Measurements from ENCODE around the gene YBEY. TPM values are rescaled to one million over a fixed set of nuclear protein-coding genes. Genes with fewer than 3 reads are reported as not detected.

Gene YBEY
- total and polyA plus RNA-seq, 2 donors (not counting 1 experiment from before 2014, with no cell fraction given), result 15.9 to 18.6 TPM

DNA sequence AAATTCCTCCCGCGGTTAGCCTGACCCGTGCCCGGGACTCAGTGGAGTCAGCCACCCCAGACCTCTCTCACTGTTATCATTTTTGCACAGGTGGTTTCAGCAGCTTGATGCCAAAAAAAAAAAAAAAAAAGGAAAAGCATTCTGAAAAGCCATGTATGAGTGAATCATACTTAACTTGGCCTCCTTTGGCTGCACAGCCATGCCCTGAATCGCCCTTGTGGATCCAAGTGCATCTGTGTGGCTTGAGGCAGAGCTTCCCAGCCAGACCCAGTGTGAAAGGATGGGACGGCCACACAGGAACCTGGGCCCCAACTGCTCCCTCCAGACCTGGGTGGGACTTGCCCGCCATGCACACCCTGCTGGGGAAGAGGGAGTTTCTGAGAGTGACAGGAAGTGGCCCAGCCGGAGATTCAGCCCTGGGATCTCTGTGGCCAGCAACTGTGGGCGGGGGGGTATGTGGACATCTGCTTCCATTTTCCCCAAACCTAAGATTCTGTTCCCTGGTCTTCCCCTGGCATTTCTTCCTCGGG, 8.6 kb downstream of the YBEY start:
- H2AFZ ChIP-seq (ENCODE audit: low read length), result peak overlapping the region; percentile 53
- peaks cover 2% of the 10 kb centered on the region for H3K79me2 ChIP-seq (ENCODE audit: control insufficient read depth, insufficient read depth, low read length)
- no peak overlapping the region for H3K4me2 ChIP-seq (ENCODE audit: extremely low read depth, insufficient read depth, low read length)
- no peak for TF ChIP-seq EZH2 (IDR thresholded peaks at IDR 0.05; ENCODE audit: low read length, missing control alignments)
- TF ChIP-seq, protein P1, sequence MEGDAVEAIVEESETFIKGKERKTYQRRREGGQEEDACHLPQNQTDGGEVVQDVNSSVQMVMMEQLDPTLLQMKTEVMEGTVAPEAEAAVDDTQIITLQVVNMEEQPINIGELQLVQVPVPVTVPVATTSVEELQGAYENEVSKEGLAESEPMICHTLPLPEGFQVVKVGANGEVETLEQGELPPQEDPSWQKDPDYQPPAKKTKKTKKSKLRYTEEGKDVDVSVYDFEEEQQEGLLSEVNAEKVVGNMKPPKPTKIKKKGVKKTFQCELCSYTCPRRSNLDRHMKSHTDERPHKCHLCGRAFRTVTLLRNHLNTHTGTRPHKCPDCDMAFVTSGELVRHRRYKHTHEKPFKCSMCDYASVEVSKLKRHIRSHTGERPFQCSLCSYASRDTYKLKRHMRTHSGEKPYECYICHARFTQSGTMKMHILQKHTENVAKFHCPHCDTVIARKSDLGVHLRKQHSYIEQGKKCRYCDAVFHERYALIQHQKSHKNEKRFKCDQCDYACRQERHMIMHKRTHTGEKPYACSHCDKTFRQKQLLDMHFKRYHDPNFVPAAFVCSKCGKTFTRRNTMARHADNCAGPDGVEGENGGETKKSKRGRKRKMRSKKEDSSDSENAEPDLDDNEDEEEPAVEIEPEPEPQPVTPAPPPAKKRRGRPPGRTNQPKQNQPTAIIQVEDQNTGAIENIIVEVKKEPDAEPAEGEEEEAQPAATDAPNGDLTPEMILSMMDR (conservative IDR thresholded peaks at IDR 0.05 in 1 of 2, IDR thresholded peaks at IDR 0.05 in 1 of 2; ENCODE audit: low read depth in 1 of 2, low read length in 2 of 2), result no peak
- no peak overlapping the region for H3K4me3 ChIP-seq (replicated peaks in 1 of 4; ENCODE audit: control extremely low read depth in 1 of 4, insufficient read depth in 1 of 4, low read depth in 3 of 4, low read length in 4 of 4)
- DNase-seq (ENCODE audit: low read depth in 2 of 2), result peak; percentile 37 to 86
- peaks cover 9% of the 10 kb centered on the region for H3K4me1 ChIP-seq (ENCODE audit: control insufficient read depth, extremely low read depth, insufficient read depth, low read length)
- peaks cover 5% of the 10 kb centered on the region for H3K36me3 ChIP-seq (ENCODE audit: control insufficient read depth, insufficient read depth, low read length)
- no peaks in the 10 kb centered on the region for H4K20me1 ChIP-seq (ENCODE audit: control insufficient read depth, extremely low read depth, insufficient read depth, low read length)
- H3K27ac ChIP-seq (ENCODE audit: insufficient read depth, low read length), result peak overlapping the region; percentile 51
- H3K9ac ChIP-seq (ENCODE audit: insufficient read depth, low read length), result peak overlapping the region; percentile 23
- no peaks in the 10 kb centered on the region for H3K27me3 ChIP-seq (ENCODE audit: control insufficient read depth, insufficient read depth, low read length)
- no peaks in the 10 kb centered on the region for H3K9me3 ChIP-seq (ENCODE audit: control insufficient read depth, insufficient read depth, low read depth, low read length)

DNA sequence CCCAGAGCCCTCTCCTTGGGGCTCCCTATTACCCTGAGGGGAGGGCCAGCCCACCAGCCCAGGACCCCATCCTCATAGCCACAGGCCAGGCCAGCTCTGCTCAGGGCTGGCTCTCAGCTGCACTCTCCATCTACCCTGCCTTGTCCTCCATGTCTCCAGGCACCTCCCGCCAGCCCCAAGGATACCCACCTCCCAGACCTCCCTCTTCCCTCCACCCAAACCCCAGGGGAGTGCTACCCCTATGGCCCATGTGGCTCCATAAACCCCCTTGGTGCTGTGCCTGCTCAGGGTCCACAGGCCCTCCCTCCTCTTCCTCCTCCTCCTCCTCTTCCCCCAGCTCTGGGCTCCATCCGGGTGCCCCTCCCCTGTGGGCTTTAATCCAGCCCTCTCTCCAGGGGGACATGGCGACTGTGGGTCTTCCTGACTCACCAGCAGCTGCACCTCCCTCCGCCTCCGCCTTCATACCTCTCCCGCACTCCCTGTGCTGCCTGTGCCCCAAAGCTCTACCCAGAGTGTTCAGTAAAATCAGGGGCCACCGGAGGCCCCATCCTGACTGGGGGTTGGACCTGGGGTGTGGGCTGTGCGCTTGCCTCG, 9.1 kb downstream of the YBEY start:
- H3K4me2 ChIP-seq (ENCODE audit: extremely low read depth, insufficient read depth, low read length), result no peak overlapping the region
- H3K4me1 ChIP-seq (ENCODE audit: control insufficient read depth, extremely low read depth, insufficient read depth, low read length), result peaks cover 9% of the 10 kb centered on the region
- no peak overlapping the region for H3K9ac ChIP-seq (ENCODE audit: insufficient read depth, low read length)
- H3K9me3 ChIP-seq (ENCODE audit: control insufficient read depth, insufficient read depth, low read depth, low read length), result no peaks in the 10 kb centered on the region
- H3K36me3 ChIP-seq (ENCODE audit: control insufficient read depth, insufficient read depth, low read length), result peaks cover 5% of the 10 kb centered on the region
- no peak overlapping the region for H3K4me3 ChIP-seq (replicated peaks in 1 of 4; ENCODE audit: control extremely low read depth in 1 of 4, insufficient read depth in 1 of 4, low read depth in 3 of 4, low read length in 4 of 4)
- TF ChIP-seq, protein P1 (conservative IDR thresholded peaks at IDR 0.05 in 1 of 2, IDR thresholded peaks at IDR 0.05 in 1 of 2; ENCODE audit: low read depth in 1 of 2, low read length in 2 of 2), result no peak
- no peak for TF ChIP-seq EZH2 (IDR thresholded peaks at IDR 0.05; ENCODE audit: low read length, missing control alignments)
- no peaks in the 10 kb centered on the region for H3K27me3 ChIP-seq (ENCODE audit: control insufficient read depth, insufficient read depth, low read length)
- H4K20me1 ChIP-seq (ENCODE audit: control insufficient read depth, extremely low read depth, insufficient read depth, low read length), result no peaks in the 10 kb centered on the region
- peak overlapping the region; percentile 53 for H2AFZ ChIP-seq (ENCODE audit: low read length)
- H3K27ac ChIP-seq (ENCODE audit: insufficient read depth, low read length), result peak overlapping the region; percentile 51
- peak; percentile 24 to 85 for DNase-seq (ENCODE audit: low read depth in 2 of 2)
- H3K79me2 ChIP-seq (ENCODE audit: control insufficient read depth, insufficient read depth, low read length), result no peaks in the 10 kb centered on the region

DNA sequence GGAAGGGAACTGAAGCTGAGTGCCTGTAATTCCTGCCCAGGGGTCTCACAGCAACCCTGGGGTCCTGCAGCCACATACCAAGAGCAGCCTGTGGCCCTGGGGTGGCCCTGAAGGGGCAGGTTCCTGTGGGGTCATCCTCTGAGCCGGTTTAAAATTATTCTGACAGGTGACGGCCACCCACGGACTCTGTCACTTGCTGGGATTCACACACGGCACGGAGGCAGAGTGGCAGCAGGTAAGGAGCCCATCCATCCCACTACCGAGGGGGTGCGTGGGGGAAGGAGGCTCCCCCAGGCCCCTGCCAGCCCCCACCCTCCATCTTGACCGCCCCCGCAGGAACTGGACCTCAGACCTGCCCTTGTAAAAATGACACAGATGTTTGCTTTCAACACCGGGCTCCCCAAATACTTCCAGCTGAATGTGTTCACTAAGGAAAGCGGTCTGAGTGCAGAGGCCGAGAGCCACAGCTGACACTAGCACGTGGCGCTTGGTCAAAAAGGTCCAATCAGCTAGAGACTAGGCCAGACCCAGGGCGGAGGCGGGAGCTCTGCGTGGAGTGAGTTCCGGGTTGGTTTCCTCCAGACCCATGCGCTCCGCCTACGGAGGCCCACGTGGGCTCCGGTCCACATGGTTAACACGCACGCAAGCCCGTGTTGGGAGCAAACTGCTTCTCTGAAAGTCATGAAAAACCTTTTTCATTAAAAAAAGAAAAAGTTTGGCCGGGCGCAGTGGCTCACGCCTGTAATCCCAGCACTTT, 10.0 kb downstream of the YBEY start:
- Histone ChIP-seq H3K4me1 (ENCODE audit: control insufficient read depth, extremely low read depth, insufficient read depth, low read length) (peaks cover 9% of the 10 kb centered on the region), H3K79me2 (ENCODE audit: control insufficient read depth, insufficient read depth, low read length) (no peaks in the 10 kb centered on the region), H2AFZ (ENCODE audit: low read length) (no peak overlapping the region), H3K4me2 (ENCODE audit: extremely low read depth, insufficient read depth, low read length) (peak overlapping the region; percentile 23), H3K36me3 (ENCODE audit: control insufficient read depth, insufficient read depth, low read length) (peaks cover 5% of the 10 kb centered on the region), H3K9me3 (ENCODE audit: control insufficient read depth, insufficient read depth, low read depth, low read length) (no peaks in the 10 kb centered on the region), H3K27me3 (ENCODE audit: control insufficient read depth, insufficient read depth, low read length) (no peaks in the 10 kb centered on the region), H4K20me1 (ENCODE audit: control insufficient read depth, extremely low read depth, insufficient read depth, low read length) (no peaks in the 10 kb centered on the region), H3K27ac (ENCODE audit: insufficient read depth, low read length) (no peak overlapping the region), H3K4me3 (replicated peaks in 1 of 4; ENCODE audit: control extremely low read depth in 1 of 4, insufficient read depth in 1 of 4, low read depth in 3 of 4, low read length in 4 of 4) (no peak overlapping the region), H3K9ac (ENCODE audit: insufficient read depth, low read length) (no peak overlapping the region)
- DNase-seq (ENCODE audit: low read depth in 2 of 2), result peak; percentile 40 to 76
- TF ChIP-seq EZH2 (IDR thresholded peaks at IDR 0.05; ENCODE audit: low read length, missing control alignments), result no peak
- TF ChIP-seq, protein P1 (conservative IDR thresholded peaks at IDR 0.05 in 1 of 2, IDR thresholded peaks at IDR 0.05 in 1 of 2; ENCODE audit: low read depth in 1 of 2, low read length in 2 of 2), result no peak
